GM10266 (cell line): Measurements from ENCODE around the gene SNX24.

ENCODE experiments used
- DNase-seq: peaks from one replicate; pipeline ENCODE4 v3.0.0; 2012; ENCODE audit errors: extremely low spot score
- CTCF ChIP-seq: IDR thresholded peaks from 2 replicates; pipeline ENCODE4 v1.5.1; 2012; ENCODE audit warnings: mild to moderate bottlenecking, low read depth; ENCODE audit not compliant: control insufficient read depth, insufficient read depth; ENCODE audit errors: missing control alignments

SNX24 gene

GRCh38 chr5:122845229-122846050 is at the start of gene SNX24:
TSS of gene SNX24 (plus strand) at chr5:122845613. CDS start at chr5:122845634, 21 bp downstream.
- peak; percentile 87 for DNase-seq
- no peak for TF ChIP-seq CTCF

GRCh38 chr5:122805481-122805880 is 39.9 kb upstream of the SNX24 start:
- no peak for DNase-seq
- TF ChIP-seq CTCF, result no peak

GRCh38 chr5:122810405-122810804 is 35.0 kb upstream of the SNX24 start:
- TF ChIP-seq CTCF, result no peak
- no peak for DNase-seq

- no peak for TF ChIP-seq CTCF
- DNase-seq, result no peak
Measured at GRCh38 chr5:122815218-122815767, 30.1 kb upstream of the SNX24 start.

GRCh38 chr5:122816756-122817155 is 28.7 kb upstream of the SNX24 start:
- no peak for DNase-seq
- TF ChIP-seq CTCF, result no peak

GRCh38 chr5:122831984-122832383 is 13.4 kb upstream of the SNX24 start:
- no peak for DNase-seq
- no peak for TF ChIP-seq CTCF

- TF ChIP-seq CTCF, result no peak
- DNase-seq, result no peak
Measured at GRCh38 chr5:122835681-122836080, 9.7 kb upstream of the SNX24 start.
